Ramos (cell line): ENCODE measurements around the gene MRPL50.
"Not testable (repeated sequence)": the region's sequence is repeated elsewhere in the genome, so short reads cannot be mapped to it uniquely, and the experiment has no call there.

ENCODE experiments used
- in situ Hi-C: fragments of 300-500 bp; cut with MboI; formaldehyde crosslinking; loops from one replicate; pipeline ENCODE4 v1.14.3; 2022; ENCODE audit warnings: low sequenced_read_pairs; ENCODE audit not compliant: unreplicated experiment

MRPL50 gene

DNA sequence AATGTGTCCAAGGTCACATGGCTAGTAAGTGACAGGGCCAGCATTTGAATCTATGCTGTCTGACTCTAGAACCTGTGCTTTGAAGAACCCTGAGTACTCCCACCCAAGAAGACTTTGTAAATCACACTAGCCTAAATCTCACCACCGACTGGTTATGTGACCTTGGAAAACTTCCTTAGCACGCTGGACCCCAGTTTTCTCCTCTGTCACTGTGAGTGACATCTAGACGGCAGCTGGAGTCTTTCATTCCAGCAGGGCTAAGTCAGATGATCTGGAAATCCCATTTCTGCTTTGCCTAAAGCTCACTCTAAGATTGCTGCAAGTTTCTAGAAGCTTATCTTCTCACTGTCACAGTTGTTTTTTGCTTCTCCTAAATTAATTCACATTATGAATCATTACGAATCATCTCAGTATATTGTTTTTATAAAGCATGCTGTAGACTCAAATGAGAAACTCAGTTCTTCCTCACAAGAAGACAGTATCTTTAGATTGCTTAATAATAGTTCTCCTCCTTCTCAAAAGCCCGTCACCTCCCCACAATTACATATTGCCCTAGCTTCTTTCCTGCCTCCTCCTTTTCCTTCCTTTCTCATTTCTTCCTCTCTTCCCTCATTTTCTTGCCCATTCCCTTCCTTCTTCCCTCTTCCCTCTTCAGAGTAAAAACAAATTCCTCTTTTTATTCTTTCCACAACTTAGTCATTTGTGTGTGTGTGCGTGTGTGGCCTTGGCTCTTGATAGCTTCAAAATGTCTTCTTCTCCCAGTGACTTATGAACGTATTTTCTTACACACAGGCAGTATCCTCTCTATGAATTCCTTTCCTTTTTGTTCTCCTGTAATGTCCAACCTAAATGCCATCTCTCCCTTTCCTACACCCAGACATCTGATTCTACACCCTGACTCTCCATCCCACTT is 20.4 kb upstream of the MRPL50 start:
- in situ Hi-C loops = no loop called here

DNA sequence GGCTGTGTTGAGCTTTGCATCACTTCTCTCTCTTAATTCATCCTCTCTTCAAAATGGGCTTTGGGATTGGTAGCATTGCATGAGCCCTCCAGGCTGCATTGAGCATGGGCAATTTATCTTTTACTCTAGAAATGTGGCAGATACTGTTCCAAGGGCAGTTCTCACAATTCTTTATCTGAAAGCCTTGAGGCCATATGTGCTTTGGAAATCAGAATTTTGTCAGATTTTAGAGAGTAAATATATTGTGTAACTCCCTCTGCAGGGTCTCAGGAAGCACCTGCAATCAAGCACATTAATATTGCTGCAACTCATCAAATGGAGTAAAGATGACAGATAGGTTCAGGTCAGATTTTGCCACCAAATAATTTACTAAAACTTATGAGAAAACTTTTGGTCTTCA is 19.6 kb upstream of the MRPL50 start:
- in situ Hi-C loops = no loop called here

DNA sequence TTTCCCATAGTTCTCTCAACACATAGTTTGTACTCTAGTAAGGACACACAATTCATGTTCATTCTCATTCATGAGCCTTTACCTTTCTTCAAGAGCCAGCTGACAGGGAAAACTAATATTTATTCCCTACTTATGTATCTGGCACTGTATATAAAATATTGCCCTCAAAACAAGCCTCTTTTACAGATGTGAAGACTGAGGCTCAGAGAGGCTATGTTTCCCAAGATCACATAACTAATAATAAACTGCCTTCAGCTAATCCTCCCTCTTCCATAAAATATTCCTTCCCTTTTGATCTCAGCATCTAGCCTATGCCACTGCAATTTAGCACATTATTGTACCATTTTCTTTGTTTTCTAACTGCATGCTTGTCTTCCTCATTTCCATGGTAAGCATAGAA is 19.0 kb upstream of the MRPL50 start:
- in situ Hi-C loops = no loop called here

- in situ Hi-C loops = no loop called here
These were observed 17.2 kb upstream of the MRPL50 start for GRCh38 chr9:101415578-101415977.

DNA sequence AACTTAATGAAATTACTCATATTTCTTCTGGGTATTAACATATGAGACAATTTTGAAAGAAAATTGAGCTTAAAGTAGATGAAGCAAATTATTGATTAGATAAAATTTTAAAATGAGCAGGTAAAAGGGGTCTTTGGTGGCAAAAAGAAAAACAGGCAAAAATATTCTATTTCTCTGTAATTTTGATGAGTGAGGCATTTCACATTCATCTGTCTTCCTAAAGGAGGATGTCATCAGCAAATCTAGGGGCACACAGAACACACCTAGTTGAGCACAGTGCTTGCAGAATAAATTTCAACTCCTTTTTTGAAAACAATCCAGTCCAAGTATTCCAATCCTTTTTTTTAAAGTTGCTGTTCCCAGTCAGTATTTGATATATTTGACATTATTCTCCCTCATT is 16.4 kb upstream of the MRPL50 start:
- in situ Hi-C loops = no loop called here

GRCh38 chr9:101409079-101409477 is 10.7 kb upstream of the MRPL50 start:
- in situ Hi-C loops = no loop called here

- in situ Hi-C loops = no loop called here
These were observed 10.1 kb upstream of the MRPL50 start for GRCh38 chr9:101408374-101409078.

DNA sequence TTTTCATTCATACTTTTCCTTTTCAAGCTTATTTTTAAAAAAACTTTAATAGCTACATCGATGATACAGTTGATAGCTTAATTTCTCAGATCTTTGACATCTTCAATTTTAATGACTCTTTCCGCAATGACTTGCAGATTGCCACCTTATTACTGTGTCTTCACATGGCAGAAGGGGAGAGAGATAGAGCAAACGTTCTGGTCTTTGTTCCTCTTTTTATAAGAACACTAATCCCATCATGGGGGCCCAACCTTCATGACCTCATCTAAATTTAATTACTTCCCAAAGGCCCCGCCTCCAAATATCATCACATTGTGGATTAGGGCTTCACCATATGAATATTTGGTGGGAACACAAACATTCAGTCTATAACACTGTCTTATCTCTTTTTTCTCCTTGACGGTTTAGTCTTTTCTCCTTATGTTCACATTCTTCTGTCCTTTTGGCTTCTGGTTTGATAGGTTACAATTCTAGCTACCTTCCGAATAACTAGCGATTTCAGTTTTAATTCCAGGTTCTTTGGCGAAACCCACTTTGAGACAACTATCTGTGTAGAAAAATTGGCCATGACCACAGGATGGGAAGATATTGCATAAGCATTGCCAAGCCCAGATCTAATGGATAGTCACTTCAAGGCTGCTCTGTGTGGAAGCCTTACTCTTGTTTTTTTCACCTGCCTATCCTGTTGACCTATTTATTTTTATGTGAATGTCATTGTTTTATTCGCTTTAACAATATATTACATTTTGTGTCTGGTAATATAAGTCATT is 5.3 kb upstream of the MRPL50 start:
- in situ Hi-C loops = no loop called here

- in situ Hi-C loops = no loop called here
These were observed 1.7 kb upstream of the MRPL50 start for GRCh38 chr9:101400120-101400519.

DNA sequence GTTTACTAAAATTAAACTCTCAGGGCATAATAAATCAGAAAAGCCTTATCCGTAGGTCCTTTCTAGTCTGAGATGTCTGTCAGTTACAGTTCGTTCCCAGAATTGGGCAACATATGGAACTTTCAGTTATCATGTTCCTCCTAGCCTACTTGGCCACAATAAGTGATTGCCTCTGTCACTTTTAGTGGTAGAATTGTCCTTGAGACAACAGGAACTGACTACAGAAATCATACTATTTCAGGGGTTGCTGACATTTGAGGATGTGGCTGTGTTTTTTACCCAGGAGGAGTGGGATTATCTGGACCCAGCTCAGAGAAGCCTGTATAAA is 1.2 kb upstream of the MRPL50 start:
- in situ Hi-C loops = loop anchor here (10.0 kb wide), 1 partner anchor 135 kb away; the partner anchor contains the start of gene RNF20

- in situ Hi-C loops = loop anchor here (10.0 kb wide), 1 partner anchor 136 kb away; the partner anchor contains the start of gene RNF20
These were observed 668 bp upstream of the MRPL50 start for GRCh38 chr9:101398930-101399642.

- in situ Hi-C loops = loop anchor here (10.0 kb wide), 1 partner anchor 137 kb away; the partner anchor contains the start of gene RNF20
These were observed 711 bp downstream of the MRPL50 start for GRCh38 chr9:101397746-101398067.

GRCh38 chr9:101394687-101395086 is 3.7 kb downstream of the MRPL50 start:
- in situ Hi-C loops = loop anchor here (10.0 kb wide), 1 partner anchor 140 kb away; the partner anchor contains the start of gene RNF20

DNA sequence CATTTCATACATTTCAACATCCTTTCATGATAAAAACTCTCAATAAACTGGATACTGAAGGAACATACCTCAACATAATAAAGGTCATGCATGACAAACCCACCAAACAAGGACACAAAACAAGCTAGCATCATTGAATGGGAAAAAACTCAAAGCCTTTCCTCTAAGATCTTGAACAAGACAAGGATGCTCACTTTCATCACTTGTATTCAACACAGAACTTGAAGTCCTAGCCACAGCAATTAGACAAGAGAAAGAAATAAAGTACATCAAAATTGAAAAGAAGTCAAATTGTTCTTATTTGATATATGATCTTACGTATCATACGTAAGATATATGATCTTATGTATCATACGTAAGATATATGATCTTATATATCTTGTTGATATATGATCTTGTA is 5.3 kb downstream of the MRPL50 start:
- in situ Hi-C loops = loop anchor here (10.0 kb wide), 1 partner anchor 142 kb away; the partner anchor contains the start of gene RNF20

DNA sequence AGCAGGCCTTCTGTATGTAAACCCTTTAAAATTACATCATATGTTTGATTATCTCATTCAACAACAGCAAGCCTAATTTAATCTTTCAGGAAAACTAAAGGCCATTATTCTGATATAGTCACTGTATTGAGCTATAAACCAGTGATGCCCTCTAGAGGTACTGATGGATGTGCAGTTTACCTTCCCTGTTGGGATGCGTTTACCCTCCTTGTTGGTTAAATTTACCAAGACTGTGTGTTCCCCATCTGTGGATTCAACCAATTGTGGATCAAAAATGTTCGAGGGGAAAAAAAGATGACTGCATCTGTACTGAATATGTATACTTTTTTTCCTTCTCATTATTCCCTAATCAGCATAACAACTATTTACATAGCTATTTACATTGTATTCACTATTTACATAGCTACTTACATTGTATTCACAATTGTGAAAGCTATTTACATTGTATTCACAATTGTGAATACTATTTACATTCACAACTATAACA is 9.9 kb downstream of the MRPL50 start:
- in situ Hi-C loops = no loop called here

GRCh38 chr9:101387871-101388506 is 10.4 kb downstream of the MRPL50 start:
- in situ Hi-C loops = no loop called here

DNA sequence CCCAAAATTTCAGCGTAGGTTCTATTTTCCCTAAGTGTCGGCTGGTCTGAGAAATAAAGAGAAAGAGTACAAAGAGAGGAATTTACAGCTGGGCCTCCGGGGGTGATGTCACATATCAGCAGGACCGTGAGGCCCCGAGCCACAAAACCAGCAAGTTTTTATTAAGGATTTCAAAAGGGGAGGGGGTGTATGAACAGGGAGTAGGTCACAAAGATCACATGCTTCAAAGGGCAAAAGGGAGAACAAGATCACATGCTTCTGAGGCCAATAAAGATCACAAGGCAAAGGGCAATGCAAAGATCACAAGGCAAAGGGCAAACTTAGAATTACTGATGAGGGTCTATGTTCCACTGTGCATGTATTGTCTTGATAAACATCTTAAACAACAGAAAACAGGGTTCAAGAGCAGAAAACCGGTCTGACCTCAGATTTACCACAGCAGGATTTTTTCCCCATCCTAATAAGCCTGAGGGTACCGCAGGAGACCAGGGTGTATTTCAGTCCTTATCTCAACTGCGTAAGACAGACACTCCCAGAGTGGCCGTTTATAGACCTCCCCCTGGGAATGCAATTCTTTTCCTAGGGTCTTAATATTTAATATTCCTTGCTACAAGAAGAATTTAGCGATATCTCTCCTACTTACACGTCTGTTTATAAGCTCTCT is 13.4 kb downstream of the MRPL50 start, which contains the start of gene BAAT:
Gene BAAT, minus strand, starts transcription at position 134 of the 664 bp plus-strand sequence. CDS start 13,602 bp downstream, outside the sequence.
- in situ Hi-C loops = not testable (repeated sequence)

DNA sequence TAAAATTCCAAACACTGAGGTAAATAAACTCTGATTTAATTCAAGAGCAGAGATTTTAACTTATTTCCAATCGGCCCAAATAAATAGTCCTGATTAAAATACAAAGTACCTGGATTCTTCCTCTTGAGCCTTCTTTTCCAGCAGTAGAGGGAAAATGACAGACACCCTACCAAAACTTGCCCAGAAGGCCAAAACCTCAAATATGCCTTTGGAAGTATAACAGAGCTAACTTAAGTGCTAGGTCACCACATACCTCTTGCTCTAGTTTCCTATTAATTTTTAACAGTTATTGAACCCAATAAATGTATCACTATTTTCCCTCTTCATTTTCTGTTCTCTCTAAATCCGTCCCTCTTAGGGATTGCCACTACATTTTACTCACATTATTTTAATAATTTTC is 15.1 kb downstream of the MRPL50 start:
- in situ Hi-C loops = no loop called here

GRCh38 chr9:101381833-101382342 is 16.5 kb downstream of the MRPL50 start:
- in situ Hi-C loops = no loop called here
